ENCODE data around the gene KRTAP9-8. TPM values are rescaled to one million over a fixed set of nuclear protein-coding genes. Genes with fewer than 3 reads are reported as not detected.

Gene KRTAP9-8
- total and polyA plus RNA-seq, 2 of the 8 experiments (the other 6 are each of a cell fraction or from before 2014, with no cell fraction given) = not detected

DNA sequence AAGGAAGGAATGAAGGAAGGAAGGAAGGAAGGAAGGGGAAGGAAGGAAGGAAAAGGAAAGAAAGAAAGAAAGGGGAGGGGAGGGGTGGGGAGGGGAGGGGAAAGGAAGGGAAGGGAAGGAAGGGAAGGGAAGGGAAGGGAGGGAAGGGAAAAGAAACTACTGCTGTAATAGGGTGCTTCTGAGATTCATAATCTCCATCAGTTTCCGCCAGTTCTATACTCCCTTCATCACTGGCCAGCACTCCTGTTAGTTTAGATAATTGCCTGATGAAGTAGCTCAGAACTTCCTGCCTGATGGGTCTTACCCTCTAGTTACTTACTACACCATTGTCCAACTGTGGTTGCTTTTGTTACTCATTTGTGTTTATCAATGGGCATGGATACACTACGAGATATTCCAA is 25.4 kb downstream of the KRTAP9-8 start (continued):
- TF ChIP-seq CHD7 (IDR thresholded peaks at IDR 0.05; ENCODE audit: insufficient replicate concordance, low read length) (no peak), GTF2F1 (IDR thresholded peaks at IDR 0.05; ENCODE audit: borderline replicate concordance, low read depth, low read length) (no peak), ASH2L (IDR thresholded peaks at IDR 0.05; ENCODE audit: low read length) (no peak), POLR2AphosphoS5 (IDR thresholded peaks at IDR 0.05; ENCODE audit: low read depth, low read length) (no peak), SIRT6 (IDR thresholded peaks at IDR 0.05; ENCODE audit: low read length) (no peak), E2F6 (IDR thresholded peaks at IDR 0.05) (no peak), MAFK (IDR thresholded peaks at IDR 0.05; ENCODE audit: low read depth, low read length) (no peak), CTBP2 (IDR thresholded peaks at IDR 0.05; ENCODE audit: borderline replicate concordance, insufficient read depth, insufficient read length, low read length) (no peak)
- TF ChIP-seq, protein P1, sequence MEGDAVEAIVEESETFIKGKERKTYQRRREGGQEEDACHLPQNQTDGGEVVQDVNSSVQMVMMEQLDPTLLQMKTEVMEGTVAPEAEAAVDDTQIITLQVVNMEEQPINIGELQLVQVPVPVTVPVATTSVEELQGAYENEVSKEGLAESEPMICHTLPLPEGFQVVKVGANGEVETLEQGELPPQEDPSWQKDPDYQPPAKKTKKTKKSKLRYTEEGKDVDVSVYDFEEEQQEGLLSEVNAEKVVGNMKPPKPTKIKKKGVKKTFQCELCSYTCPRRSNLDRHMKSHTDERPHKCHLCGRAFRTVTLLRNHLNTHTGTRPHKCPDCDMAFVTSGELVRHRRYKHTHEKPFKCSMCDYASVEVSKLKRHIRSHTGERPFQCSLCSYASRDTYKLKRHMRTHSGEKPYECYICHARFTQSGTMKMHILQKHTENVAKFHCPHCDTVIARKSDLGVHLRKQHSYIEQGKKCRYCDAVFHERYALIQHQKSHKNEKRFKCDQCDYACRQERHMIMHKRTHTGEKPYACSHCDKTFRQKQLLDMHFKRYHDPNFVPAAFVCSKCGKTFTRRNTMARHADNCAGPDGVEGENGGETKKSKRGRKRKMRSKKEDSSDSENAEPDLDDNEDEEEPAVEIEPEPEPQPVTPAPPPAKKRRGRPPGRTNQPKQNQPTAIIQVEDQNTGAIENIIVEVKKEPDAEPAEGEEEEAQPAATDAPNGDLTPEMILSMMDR (IDR thresholded peaks at IDR 0.05; ENCODE audit: control extremely low read depth in 1 of 3, insufficient read depth in 1 of 3, low read depth in 1 of 3, low read length in 3 of 3) = no peak

All from H1 (cell line).